ENCODE measurements around the gene DISC1. TPM values are rescaled to one million over a fixed set of nuclear protein-coding genes. Genes with fewer than 3 reads are reported as not detected.

Gene DISC1
- total RNA-seq, 1 donor from 2014 or later = 12.3 TPM

DNA sequence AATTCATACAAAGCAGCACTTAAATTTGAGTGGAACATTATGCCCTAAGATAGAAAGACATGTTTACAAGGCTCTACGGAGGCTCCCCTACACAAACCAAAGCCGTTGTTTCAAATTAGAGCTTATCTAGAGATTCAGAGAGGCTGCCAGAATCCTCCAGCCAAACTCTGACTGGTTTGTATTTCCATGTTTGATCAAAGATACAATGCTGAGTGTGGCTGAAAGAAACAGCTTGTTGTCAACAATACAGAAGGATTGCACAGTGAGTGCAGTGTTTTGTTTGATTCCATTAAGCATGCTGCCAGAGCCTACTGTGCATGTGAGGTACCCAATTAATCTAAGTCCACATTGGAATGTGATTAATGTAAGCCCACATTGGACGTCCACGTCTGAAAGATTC is 402.7 kb downstream of the DISC1 start:
- Histone ChIP-seq H3K4me3 (no peak overlapping the region), H3K27ac (no peak overlapping the region), H3K4me1 (no peaks in the 10 kb centered on the region), H3K27me3 (no peaks in the 10 kb centered on the region), H3K36me3 (no peaks in the 10 kb centered on the region), H3K9me3 (no peaks in the 10 kb centered on the region)
- TF ChIP-seq POLR2A (IDR thresholded peaks at IDR 0.05) = no peak
- no peak for TF ChIP-seq POLR2AphosphoS5 (IDR thresholded peaks at IDR 0.05; ENCODE audit: insufficient read depth in 1 of 2, low read depth in 1 of 2)
- TF ChIP-seq, protein P1, sequence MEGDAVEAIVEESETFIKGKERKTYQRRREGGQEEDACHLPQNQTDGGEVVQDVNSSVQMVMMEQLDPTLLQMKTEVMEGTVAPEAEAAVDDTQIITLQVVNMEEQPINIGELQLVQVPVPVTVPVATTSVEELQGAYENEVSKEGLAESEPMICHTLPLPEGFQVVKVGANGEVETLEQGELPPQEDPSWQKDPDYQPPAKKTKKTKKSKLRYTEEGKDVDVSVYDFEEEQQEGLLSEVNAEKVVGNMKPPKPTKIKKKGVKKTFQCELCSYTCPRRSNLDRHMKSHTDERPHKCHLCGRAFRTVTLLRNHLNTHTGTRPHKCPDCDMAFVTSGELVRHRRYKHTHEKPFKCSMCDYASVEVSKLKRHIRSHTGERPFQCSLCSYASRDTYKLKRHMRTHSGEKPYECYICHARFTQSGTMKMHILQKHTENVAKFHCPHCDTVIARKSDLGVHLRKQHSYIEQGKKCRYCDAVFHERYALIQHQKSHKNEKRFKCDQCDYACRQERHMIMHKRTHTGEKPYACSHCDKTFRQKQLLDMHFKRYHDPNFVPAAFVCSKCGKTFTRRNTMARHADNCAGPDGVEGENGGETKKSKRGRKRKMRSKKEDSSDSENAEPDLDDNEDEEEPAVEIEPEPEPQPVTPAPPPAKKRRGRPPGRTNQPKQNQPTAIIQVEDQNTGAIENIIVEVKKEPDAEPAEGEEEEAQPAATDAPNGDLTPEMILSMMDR (IDR thresholded peaks at IDR 0.05) = no peak
- no peak for DNase-seq (ENCODE audit: extremely low spot score in 2 of 2)
- intact Hi-C loops (cut with DNase I) = no loop called here

DNA sequence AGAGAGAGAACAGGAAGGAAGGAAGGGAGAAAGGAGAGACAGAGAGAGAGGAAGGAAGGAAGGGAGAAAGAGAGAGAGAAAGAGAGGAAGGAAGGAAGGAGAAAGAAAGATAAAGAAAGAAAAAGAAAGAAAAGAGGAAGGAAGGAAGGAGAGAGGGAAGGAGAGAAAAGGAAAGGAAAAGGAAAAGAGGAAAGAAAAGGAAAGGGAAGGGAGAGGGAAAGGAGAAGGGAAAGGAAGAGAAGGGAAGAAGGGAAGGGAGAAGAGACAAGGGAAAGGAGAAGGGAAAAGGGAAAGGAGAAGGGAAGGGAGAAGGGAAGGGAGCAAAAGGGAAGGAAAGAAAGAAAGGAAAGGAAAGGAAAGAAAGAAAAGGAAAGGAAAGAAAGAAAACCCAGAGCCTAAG is 404.6 kb downstream of the DISC1 start:
- H3K4me3 ChIP-seq = no peak overlapping the region
- no peaks in the 10 kb centered on the region for H3K9me3 ChIP-seq
- DNase-seq (ENCODE audit: extremely low spot score in 2 of 2) = no peak
- no peaks in the 10 kb centered on the region for H3K27me3 ChIP-seq
- no peaks in the 10 kb centered on the region for H3K36me3 ChIP-seq
- TF ChIP-seq POLR2A (IDR thresholded peaks at IDR 0.05) (no peak), POLR2AphosphoS5 (IDR thresholded peaks at IDR 0.05; ENCODE audit: insufficient read depth in 1 of 2, low read depth in 1 of 2) (no peak)
- TF ChIP-seq, protein P1 (IDR thresholded peaks at IDR 0.05) = no peak
- no peak overlapping the region for H3K27ac ChIP-seq
- intact Hi-C loops (cut with DNase I) = no loop called here
- no peaks in the 10 kb centered on the region for H3K4me1 ChIP-seq

DNA sequence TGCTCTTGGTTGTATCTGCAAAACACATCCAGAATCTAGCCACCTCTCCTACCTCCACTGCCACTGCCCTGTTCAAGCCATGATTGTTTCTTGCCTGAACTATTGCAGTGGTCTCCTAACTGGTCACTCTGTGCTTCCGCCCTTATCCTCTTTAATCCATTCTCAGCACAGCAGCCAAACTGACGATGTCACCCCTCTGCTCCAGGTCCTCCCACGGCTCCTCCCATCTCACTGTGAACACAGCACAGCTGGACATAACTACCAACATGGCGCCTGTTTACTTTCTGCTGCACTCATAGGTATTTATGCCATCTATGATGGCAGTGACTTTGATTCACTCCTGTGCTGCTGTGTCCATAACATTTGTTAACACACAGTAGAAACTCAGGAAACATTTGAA is 406.7 kb downstream of the DISC1 start:
- DNase-seq (ENCODE audit: extremely low spot score in 2 of 2) = no peak
- intact Hi-C loops (cut with DNase I) = no loop called here
- Histone ChIP-seq H3K27me3 (no peaks in the 10 kb centered on the region), H3K36me3 (no peaks in the 10 kb centered on the region), H3K4me3 (no peak overlapping the region), H3K4me1 (no peaks in the 10 kb centered on the region), H3K9me3 (no peaks in the 10 kb centered on the region), H3K27ac (no peak overlapping the region)
- no peak for TF ChIP-seq POLR2A (IDR thresholded peaks at IDR 0.05)
- no peak for TF ChIP-seq POLR2AphosphoS5 (IDR thresholded peaks at IDR 0.05; ENCODE audit: insufficient read depth in 1 of 2, low read depth in 1 of 2)
- TF ChIP-seq, protein P1 (IDR thresholded peaks at IDR 0.05) = no peak

DNA sequence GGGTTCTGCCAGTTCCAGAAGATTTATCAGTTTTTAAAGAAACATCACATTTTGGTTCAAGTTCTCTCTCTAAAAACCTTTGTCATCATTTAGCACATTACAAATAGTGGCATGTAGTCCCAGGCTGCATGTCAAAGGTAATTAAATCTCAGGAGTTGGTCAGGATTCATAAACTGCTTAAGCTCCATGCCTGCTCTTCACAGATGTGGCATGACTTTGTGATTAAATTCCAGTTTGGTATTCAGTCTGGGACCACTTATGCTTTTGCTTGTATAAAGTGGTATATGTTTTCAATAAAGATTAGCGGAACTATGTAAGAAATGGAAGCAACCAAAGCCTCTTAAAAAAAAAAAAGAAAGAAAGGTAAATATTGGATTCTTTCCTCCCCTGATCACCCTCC is 408.0 kb downstream of the DISC1 start:
- Histone ChIP-seq H3K9me3 (no peaks in the 10 kb centered on the region), H3K27ac (no peak overlapping the region), H3K4me1 (no peaks in the 10 kb centered on the region), H3K36me3 (no peaks in the 10 kb centered on the region), H3K4me3 (no peak overlapping the region), H3K27me3 (no peaks in the 10 kb centered on the region)
- no peak for TF ChIP-seq POLR2AphosphoS5 (IDR thresholded peaks at IDR 0.05; ENCODE audit: insufficient read depth in 1 of 2, low read depth in 1 of 2)
- no peak for TF ChIP-seq POLR2A (IDR thresholded peaks at IDR 0.05)
- TF ChIP-seq, protein P1 (IDR thresholded peaks at IDR 0.05) = no peak
- intact Hi-C loops (cut with DNase I) = no loop called here
- DNase-seq (ENCODE audit: extremely low spot score in 2 of 2) = no peak

DNA sequence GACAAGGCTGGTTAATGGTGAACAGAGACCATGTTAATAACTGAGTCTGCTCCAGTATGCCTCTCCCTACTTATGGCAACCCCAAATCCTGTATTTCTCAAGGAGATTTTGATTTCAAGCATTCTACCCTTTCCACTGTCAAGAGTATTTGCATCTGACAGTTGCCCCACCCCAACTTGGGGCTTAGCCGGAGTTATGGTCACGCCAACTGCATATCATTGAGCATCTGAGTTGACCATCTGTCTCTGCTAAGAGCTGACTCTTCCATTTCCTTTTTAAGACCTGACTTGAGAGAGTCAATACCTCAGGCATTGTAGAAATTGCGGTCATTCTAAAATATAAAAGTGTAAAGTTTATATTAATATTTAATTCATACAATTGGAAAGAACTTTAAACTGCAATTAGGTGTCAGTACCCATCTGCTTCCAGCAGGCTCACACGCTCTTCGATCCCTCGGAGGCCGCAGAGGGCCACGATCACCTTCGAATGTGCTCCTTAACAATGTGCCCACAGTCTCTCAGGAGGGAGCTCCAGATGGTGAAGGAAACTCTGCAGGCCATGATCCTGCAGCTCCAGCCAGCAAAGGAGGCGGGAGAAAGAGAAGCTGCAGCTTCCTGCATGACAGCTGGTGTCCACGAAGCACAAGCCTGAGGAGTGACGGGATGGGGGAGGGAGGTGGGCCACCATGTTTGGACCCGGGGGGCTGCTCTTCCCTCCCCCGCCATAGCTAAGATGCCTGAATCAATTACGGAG is 409.8 kb downstream of the DISC1 start:
- TF ChIP-seq POLR2AphosphoS5 (IDR thresholded peaks at IDR 0.05; ENCODE audit: insufficient read depth in 1 of 2, low read depth in 1 of 2) (no peak), POLR2A (IDR thresholded peaks at IDR 0.05) (no peak)
- TF ChIP-seq, protein P1 (IDR thresholded peaks at IDR 0.05) = no peak
- Histone ChIP-seq H3K27ac (no peak overlapping the region), H3K4me3 (no peak overlapping the region), H3K27me3 (no peaks in the 10 kb centered on the region), H3K9me3 (no peaks in the 10 kb centered on the region), H3K36me3 (no peaks in the 10 kb centered on the region), H3K4me1 (no peaks in the 10 kb centered on the region)
- DNase-seq (ENCODE audit: extremely low spot score in 2 of 2) = no peak
- intact Hi-C loops (cut with DNase I) = no loop called here

Data from vagina (tissue), 2 donors.